ENCODE data around the gene OR52K1.
"Not testable (repeated sequence)": the region's sequence is repeated elsewhere in the genome, so short reads cannot be mapped to it uniquely, and the experiment has no call there.

OR52K1 gene

GRCh38 chr11:4491878-4492606 lies 9.6 kb downstream of the OR52K1 start:
- DNase-seq: no peak

DNA sequence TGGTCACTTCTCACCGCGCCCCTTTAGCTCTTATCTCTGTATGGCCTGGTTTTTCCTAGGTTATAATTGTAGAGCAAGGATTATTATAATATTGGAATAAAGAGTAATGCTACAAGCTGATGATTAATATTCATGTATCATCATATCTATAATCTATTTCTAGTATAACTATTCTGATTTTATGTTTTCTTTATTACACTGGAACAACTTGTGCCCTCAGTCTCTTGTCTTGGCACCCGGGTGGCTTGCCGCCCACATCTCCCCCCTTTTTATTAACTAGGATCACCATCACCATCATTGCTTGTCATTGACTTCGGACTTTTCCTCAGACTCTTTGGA lies 11.0 kb downstream of the OR52K1 start:
- DNase-seq: no peak

DNA sequence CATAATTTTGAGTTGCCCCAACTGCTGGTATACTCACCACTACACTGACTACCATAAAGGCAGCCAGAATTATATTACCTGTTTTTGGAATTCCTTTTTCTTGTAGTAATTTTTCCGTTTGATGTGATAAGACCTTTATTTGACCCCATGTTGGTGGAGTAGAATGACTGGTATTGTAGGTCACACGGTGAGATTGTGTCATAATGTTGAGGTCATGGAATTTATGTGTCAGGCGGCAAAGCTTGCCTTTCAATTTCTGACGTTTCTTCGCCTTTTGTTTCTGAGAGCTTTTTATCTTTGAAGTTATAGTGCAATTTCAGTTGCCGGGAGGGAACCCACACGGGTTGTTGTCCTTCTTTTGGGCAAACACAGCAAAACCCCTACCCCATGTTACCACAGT lies 13.0 kb downstream of the OR52K1 start:
- DNase-seq: no peak

DNA sequence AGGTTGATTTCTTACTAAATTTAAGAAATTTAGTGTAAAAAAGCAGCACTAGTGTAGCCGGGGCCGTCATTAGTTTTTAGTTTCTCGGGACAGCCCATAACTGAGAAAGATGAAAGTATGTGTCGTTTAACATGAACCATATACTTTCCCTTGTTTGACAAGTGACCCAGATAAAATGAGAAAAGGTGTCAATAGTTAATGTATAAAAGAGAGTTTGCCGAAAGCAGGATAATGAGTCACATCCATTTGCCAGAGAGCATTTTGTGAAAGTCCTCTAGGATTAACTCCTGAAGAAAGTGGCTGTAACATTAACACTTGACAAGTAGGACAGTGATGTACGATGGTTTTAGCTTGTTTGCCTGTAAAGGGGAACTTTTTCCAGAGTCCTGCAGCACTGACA lies 13.5 kb downstream of the OR52K1 start:
- no peak for DNase-seq

DNA sequence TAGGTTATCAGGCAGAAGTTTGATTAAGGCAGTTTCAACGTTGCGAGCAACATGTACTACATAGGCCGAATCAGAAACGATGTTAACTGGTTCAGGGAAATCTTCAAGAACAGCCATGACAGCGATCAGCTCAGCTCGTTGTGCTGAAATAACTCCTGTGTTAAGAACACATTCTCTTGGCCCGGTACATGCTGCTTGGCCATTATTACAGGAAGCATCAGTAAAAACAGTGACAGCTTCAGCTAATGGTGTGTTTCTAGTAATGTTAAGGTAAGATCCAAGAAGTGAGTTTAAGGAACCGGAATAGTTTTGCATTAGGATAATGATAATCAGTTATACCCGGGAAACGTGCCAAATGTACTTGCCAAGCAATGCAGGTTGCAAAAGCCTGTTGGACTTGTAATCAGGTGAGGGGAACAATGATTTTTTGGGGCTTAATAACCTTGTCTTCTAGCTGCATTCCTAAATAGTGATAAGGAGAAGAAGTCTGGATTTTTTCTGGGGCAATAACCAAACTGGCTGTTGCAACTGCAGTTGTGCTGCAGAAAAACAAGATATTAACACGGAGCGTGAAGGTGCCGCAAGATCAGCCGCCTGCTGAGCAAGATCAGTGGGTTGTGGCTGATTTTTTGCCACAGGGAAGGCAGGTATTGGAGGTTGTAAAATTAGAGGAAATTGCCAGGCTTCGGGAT lies 14.3 kb downstream of the OR52K1 start:
- DNase-seq: no peak

DNA sequence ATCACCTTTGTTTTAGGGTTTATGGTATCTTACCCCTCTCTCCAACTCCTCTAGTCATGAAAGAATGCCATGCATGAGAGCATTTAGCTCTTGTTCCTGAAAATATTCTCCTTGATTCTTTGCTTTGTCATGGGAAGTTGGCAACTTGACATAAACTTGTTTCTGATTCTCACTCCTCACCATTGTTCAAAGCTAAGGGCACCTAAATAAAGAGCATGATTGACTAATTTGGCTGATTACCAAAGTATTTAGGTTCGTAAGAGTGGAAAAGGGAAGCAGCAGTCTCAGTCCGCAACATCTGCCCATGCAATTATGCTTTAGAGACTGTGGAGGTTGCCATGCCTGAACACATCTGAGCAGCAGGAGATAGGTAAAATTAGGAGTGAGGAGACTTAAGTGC lies 26.4 kb downstream of the OR52K1 start:
- no peak for DNase-seq

DNA sequence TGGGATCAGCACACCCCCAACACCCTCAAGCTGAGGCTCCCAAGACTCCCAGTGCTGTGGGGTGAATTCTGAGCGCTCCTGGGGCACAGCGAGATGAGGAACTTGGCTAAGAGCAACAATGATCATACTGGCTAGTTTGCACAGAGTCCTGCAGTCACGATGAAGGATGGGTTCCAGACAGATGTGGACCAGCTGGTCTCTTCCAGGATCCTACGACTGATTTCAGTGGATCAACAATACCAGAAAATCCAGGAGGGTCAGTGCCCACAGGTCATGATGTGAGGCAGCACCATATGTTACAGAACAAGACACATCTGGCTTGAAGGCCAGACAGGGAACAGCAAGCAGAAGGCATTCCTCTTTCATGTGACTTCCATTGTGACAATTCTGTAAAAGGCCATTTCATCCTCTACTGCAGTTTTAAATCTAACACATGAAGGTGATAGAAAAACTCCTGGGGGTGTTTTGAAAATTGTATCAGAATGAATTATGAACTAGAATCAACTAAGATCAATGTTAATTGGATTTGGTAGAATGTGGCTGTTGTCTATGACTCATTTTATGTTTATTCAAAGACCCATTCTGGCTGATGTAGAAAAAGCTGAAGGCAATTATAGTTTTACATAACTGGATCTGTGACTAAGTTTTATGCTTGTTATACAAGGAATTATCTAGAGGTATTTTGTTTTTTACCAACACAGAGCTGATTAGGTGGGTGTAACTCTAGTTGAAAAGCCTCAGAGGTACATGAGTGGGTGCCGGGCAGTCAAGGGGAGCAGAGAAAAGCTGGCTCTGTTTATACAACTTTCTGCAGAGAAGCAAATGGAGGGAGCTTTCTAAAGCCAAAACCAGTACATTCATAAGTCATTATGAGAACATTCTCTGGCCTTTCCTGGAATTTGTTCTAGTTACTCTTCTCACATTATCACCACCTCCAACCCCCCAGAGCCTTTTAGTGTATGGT lies 29.1 kb downstream of the OR52K1 start:
- DNase-seq: no peak

DNA sequence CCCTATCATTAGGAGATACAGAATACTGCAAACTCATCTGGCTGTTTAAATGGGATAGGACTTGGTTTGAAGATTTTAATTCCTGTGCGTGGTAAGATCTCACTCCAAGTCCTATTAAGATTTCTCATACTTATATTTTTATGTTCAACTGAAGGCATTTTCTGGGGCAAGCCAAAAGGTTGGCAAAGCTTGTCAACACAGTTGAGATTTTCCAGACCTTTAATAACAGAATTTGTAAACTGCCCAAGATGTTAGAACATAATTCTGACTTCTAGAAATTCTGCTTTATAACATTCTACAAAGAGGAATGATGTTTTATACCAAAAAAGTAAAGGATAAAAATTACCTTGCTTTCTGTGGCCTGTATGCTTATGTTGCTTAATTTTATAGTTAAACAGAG lies 31.8 kb downstream of the OR52K1 start:
- DNase-seq: no peak

GRCh38 chr11:4522339-4522738 lies 39.9 kb downstream of the OR52K1 start:
- DNase-seq: no peak

DNA sequence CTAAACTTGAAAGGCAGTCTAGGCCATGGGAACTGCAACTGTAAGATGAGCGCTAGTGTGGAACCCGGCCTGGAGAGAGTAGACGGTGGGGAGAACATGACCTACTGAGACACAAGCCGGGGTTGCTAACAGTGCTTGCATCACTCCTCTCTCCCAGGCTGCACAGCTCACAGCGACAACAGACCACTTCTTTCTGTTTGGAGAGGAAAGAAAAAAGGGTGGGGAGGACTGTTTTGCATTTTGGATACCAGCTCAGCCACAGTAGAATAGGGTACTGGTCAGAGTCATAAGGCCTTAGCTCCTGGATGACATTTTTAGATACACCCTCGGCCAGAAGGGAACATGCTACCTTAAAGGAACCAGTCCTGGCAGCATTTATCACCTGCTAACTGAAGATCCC lies 40.3 kb downstream of the OR52K1 start:
- DNase-seq: no peak

GRCh38 chr11:4523666-4524065 lies 41.2 kb downstream of the OR52K1 start:
- no peak for DNase-seq

GRCh38 chr11:4527926-4528325 lies 45.5 kb downstream of the OR52K1 start:
- DNase-seq: no peak

GRCh38 chr11:4531686-4532085 lies 49.2 kb downstream of the OR52K1 start:
- not testable (repeated sequence) for DNase-seq

GRCh38 chr11:4539603-4540219 lies 57.3 kb downstream of the OR52K1 start:
- DNase-seq: peak; percentile 46

DNA sequence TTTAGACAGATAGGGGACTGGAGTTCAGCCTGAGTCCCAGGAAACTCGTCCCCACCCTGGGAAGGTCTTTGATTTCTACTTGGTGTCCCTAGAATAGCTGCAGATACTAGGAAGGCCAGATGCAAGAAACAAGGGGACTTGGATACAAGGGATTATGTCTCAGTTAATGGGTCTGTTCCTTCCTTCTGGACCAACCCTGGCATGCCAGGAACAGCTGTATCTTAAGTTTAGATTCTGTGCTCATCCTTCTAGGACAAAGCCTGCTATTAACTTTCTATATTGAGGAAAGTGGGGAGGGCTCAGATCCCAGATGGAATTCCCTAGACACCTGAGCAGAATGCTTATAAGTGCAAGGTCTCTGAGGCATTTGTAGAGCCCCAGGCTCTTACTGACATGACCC lies 58.6 kb downstream of the OR52K1 start:
- no peak for DNase-seq

Data from activated naive CD4-positive, alpha-beta T cell treated with Interleukin-2 at 50 U/mL for 16 hours (primary cell).